ENCODE results near the gene BCL2L2.

- TF ChIP-seq, protein P1, sequence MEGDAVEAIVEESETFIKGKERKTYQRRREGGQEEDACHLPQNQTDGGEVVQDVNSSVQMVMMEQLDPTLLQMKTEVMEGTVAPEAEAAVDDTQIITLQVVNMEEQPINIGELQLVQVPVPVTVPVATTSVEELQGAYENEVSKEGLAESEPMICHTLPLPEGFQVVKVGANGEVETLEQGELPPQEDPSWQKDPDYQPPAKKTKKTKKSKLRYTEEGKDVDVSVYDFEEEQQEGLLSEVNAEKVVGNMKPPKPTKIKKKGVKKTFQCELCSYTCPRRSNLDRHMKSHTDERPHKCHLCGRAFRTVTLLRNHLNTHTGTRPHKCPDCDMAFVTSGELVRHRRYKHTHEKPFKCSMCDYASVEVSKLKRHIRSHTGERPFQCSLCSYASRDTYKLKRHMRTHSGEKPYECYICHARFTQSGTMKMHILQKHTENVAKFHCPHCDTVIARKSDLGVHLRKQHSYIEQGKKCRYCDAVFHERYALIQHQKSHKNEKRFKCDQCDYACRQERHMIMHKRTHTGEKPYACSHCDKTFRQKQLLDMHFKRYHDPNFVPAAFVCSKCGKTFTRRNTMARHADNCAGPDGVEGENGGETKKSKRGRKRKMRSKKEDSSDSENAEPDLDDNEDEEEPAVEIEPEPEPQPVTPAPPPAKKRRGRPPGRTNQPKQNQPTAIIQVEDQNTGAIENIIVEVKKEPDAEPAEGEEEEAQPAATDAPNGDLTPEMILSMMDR (IDR thresholded peaks at IDR 0.05): no peak
- TF ChIP-seq POLR2A (IDR thresholded peaks at IDR 0.05): no peak
These were observed 50.0 kb downstream of the BCL2L2 start for GRCh38 chr14:23356662-23357061.

Data from esophagus squamous epithelium (tissue), 4 donors.